WI38 (cell line): ENCODE data around the gene STK32C.

Experiments used
- H3K4me3 ChIP-seq: 2 replicates; pipeline ENCODE4 v1.5.1; 2011; ENCODE audit warnings: low read depth, mild to moderate bottlenecking, control low read depth, low read length
- TF ChIP-seq, protein P1 (sequence below): IDR thresholded peaks from 2 replicates; pipeline ENCODE4 v1.5.1; 2012; ENCODE audit warnings: low read depth, mild to moderate bottlenecking, control low read depth, low read length

Gene STK32C

DNA sequence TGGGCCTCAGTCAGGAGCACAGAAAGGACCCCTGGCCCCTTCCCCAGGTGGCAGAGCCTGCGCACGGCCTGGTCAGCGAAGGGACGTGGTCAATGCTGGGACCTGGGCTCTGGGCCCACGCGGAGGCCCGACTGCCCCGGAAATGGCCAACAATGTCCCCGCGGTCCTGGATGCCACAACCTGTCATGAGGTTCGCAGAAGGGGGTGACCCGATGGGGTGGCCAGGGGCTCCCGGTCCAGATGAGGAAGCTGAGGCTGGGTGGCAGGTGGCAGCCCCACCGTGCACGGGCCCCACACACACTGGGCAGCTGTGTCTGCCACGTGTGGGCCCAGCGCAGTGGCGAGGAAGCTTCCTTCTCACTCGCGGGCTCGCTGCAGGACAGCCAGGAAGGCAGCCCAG is 71.6 kb downstream of the STK32C start:
- H3K4me3 ChIP-seq = no peak overlapping the region
- TF ChIP-seq, protein P1, sequence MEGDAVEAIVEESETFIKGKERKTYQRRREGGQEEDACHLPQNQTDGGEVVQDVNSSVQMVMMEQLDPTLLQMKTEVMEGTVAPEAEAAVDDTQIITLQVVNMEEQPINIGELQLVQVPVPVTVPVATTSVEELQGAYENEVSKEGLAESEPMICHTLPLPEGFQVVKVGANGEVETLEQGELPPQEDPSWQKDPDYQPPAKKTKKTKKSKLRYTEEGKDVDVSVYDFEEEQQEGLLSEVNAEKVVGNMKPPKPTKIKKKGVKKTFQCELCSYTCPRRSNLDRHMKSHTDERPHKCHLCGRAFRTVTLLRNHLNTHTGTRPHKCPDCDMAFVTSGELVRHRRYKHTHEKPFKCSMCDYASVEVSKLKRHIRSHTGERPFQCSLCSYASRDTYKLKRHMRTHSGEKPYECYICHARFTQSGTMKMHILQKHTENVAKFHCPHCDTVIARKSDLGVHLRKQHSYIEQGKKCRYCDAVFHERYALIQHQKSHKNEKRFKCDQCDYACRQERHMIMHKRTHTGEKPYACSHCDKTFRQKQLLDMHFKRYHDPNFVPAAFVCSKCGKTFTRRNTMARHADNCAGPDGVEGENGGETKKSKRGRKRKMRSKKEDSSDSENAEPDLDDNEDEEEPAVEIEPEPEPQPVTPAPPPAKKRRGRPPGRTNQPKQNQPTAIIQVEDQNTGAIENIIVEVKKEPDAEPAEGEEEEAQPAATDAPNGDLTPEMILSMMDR = no peak

DNA sequence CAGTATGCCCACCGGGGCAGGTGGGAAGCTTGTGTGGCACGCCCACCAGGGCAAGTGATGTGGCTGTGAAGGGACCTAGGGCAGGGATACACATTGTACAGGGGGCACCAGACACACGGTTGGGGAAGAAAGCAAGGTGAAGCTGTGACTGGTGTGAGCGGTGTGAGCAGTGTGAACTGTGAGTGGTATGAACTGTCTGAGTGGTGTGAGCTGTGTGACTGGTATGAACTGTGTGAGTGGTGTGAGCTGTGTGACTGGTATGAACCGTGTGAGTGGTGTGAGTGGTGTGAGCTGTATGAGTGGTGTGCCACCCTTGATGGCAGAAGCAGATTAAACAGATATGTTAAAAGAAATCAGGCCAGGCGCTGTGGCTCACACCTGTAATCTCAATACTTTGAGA is 72.9 kb downstream of the STK32C start:
- TF ChIP-seq, protein P1 = no peak
- H3K4me3 ChIP-seq = no peak overlapping the region

DNA sequence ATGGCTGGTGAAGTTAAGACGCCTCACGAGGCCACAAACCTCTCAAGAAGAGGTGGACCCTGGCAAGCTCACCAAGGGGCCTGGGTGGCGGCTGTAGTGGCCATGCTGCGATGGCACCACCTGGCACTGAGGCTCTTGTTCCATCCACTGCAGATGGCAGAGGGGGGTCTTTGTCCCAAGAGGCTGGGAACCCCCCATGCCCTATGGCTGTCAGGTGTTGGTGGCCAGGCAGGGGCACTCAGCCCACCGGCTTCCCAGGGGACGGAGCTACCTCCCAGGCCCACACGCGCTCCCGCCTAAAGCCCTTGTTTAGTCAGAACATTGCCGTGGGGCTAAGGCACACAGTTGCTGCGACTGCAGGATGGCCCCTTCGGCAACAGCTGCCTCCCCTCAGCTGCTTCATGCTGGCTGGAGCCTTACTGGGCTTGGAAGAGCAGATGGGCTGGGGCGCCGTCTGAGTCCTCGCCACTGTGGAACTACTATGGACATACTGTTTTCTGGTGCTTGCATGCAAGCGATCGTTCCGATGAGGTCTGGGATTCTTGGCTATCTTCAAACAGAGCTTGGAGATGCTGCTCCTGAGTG is 74.2 kb downstream of the STK32C start:
- H3K4me3 ChIP-seq = no peak overlapping the region
- TF ChIP-seq, protein P1 = no peak

DNA sequence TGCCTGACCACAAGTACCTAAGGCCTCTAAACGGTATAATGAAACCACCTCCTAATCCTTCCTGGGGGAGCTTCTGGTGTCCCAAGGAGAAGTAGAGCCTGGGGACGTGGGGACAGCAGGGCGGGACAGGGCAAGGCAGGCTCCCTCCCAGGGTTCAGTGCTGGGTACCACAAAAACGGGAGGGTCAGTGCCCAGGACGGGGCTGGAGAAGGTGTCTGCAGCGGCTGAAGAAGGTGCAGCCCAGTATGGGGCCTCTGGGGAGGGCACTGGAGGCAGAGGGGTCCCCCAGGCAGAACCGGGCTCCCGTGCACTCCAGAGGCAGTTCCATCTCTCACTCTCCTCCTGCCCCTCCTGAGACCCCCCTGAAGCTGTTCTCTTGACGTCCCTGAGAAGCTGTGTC is 74.8 kb downstream of the STK32C start:
- TF ChIP-seq, protein P1 = no peak
- no peak overlapping the region for H3K4me3 ChIP-seq

DNA sequence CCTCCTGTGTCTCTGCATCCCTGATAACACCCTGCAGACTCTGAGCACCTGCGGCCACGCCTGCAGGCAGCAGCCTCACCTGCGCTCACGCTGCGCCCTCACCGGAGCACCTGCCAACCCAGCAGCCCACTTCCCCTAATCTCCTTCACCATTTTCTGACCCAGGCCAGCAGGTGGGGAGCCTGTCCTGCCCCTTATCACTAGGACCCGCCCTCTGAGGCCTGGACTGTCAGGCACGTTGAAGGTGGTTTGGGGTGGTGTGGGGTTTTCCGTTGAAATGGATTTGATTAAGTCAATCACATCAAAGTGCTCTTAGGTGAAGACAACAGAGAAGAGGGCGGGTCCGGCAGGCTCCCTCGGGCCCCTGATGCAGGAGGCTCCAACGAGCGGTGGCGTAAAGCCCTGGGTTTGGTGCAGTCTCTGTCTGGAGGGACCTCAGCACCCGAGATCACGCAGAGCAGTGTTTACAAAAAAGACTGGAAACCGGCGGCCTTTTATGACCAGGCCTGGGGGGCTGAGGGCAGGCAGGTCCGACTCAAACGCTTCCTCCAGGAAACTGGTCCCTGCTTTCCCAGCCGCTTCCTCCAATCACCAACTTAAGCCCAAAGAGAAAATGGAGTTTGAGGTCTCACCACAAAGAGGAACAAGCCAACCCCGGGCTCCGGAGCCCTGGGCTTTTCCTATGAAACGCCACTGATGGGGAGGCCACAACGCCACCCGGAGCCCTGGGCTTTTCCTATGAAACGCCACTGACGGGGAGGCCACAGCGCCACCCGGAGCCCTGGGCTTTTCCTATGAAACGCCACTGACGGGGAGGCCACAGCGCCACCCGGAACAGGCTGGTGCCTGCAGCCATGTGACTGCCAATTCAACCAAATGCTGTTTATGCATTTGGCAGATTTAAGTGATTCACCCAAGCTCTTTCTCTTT is 75.5 kb downstream of the STK32C start:
- H3K4me3 ChIP-seq = no peak overlapping the region
- TF ChIP-seq, protein P1 = no peak

DNA sequence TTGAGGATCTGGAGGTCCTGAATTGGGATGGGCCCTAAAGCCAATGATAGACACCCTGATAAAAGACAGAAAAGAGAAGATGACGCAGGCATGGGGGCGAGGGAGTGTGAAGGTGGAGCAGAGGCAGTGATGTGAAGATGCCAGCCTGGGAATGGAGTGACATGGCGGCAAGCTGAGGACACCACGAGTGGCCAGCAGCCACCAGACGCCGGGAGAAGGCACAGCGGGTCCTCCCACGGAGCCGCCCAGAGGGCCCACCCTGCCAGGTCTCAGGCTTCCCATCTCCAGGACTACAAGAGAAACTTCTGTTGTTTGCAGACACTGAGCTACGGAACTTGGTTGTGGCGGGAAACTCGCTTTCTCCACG is 76.1 kb downstream of the STK32C start:
- no peak overlapping the region for H3K4me3 ChIP-seq
- TF ChIP-seq, protein P1 = no peak

DNA sequence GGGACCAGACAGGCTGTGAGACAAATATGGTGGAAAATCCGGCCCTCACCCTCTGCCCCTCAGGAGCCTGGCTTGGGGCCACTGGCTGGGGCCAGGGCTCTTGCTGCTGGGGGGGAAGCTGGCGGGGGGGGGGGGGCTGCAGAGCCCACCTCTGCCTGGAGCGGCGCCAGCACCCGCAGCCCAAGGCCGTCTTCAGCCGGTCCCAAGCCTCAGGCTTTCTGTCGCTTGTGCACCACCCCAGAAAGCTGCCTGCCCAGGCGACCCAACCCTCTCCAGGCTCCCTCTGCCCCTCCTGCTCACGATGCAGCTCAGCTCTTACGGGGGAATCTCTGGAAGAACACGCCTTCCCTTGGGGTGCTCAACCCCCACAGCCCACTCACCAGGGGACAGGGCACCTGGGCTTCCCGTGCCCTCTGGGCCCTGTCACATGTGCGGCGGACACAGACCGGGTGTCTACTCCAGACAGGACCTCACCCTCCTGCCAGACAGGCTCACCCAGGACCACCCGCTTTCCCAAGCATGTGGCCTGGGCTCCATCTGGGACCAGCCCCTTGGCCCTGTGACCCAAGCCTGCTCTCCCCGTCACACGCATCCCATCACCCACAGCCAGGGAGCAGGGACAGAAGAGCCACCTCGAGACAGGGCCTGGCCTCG is 77.1 kb downstream of the STK32C start:
- no peak overlapping the region for H3K4me3 ChIP-seq
- TF ChIP-seq, protein P1 = no peak
